Karpas-422 (cell line): ENCODE data around the gene FNDC3B. TPM values are rescaled to one million over a fixed set of nuclear protein-coding genes. Genes with fewer than 3 reads are reported as not detected.

Experiments used
- DNase-seq: peaks from one replicate; pipeline ENCODE4 v3.0.0-alpha.2; 2015
- H2AFZ ChIP-seq: fragments of 200-600 bp; sonication (generic); 2 replicates; pipeline ENCODE4 v1.6.1; 2014; ENCODE audit warnings: antibody characterized with exemption, low read length, mixed read lengths
- H3K27ac ChIP-seq: fragments of 200-600 bp; sonication (generic); 2 replicates; pipeline ENCODE4 v1.5.1; 2014; ENCODE audit warnings: mild to moderate bottlenecking, low read length, moderate library complexity
- H3K27me3 ChIP-seq: fragments of 200-600 bp; sonication (generic); 2 replicates; pipeline ENCODE4 v1.6.1; 2014; ENCODE audit warnings: low read length, mixed read lengths
- H3K36me3 ChIP-seq: fragments of 200-600 bp; sonication (generic); 2 replicates; pipeline ENCODE4 v1.6.1; 2014; ENCODE audit warnings: low read length, mixed read lengths; ENCODE audit not compliant: insufficient read depth
- H3K4me1 ChIP-seq: fragments of 200-600 bp; sonication (generic); 2 replicates; pipeline ENCODE4 v1.6.1; 2014; ENCODE audit warnings: mild to moderate bottlenecking, low read length, mixed read lengths
- H3K4me2 ChIP-seq: fragments of 200-600 bp; sonication (generic); 2 replicates; pipeline ENCODE4 v1.6.1; 2014; ENCODE audit warnings: low read length, low read depth, mild to moderate bottlenecking; ENCODE audit not compliant: poor library complexity, severe bottlenecking
- H3K4me3 ChIP-seq: fragments of 200-600 bp; sonication (generic); 2 replicates; pipeline ENCODE4 v1.5.1; 2014; ENCODE audit warnings: mild to moderate bottlenecking, antibody characterized with exemption, low read length, mixed read lengths
- H3K79me2 ChIP-seq: fragments of 200-600 bp; sonication (generic); 2 replicates; pipeline ENCODE4 v1.6.1; 2014; ENCODE audit warnings: mild to moderate bottlenecking, low read length, mixed read lengths
- H3K9ac ChIP-seq: fragments of 200-600 bp; sonication (generic); 2 replicates; pipeline ENCODE4 v1.6.0; 2014; ENCODE audit warnings: low read length
- H3K9me2 ChIP-seq: fragments of 200-600 bp; sonication (generic), shearing (Covaris generic); replicated peaks from 2 replicates; pipeline ENCODE4 v1.6.0; 2014; ENCODE audit warnings: mild to moderate bottlenecking, low read length, moderate library complexity; ENCODE audit not compliant: insufficient read depth
- H3K9me3 ChIP-seq: fragments of 300-700, 200-600 bp; sonication (generic); 2 replicates; pipeline ENCODE4 v1.6.1; 2014; ENCODE audit warnings: low read length, mixed read lengths
- H4K20me1 ChIP-seq: fragments of 200-600 bp; sonication (generic); 2 replicates; pipeline ENCODE4 v1.6.1; 2014; ENCODE audit warnings: mild to moderate bottlenecking, antibody characterized with exemption, low read length, low read depth; ENCODE audit not compliant: insufficient read depth
- total RNA-seq: library from RNA; depleted of rRNA; stranded (reverse); fragments of >200 nt; shearing (Covaris generic); gene quantifications from 2 replicates; pipeline ENCODE4 v1.2.3, GENCODE V29; 2014; ENCODE audit warnings: low replicate concordance

FNDC3B gene
- total RNA-seq, 1 experiment from 2014 or later, result 2.6 TPM

GRCh38 chr3:172084871-172085556, 45.6 kb downstream of the FNDC3B start:
- H3K9ac ChIP-seq, result no peak overlapping the region
- no peaks in the 10 kb centered on the region for H3K36me3 ChIP-seq
- H3K4me1 ChIP-seq, result no peaks in the 10 kb centered on the region
- no peaks in the 10 kb centered on the region for H4K20me1 ChIP-seq
- no peaks in the 10 kb centered on the region for H3K27me3 ChIP-seq
- no peak for DNase-seq
- no peak overlapping the region for H3K4me2 ChIP-seq
- H3K9me2 ChIP-seq, result no peaks in the 10 kb centered on the region
- H3K9me3 ChIP-seq, result no peaks in the 10 kb centered on the region
- no peak overlapping the region for H3K27ac ChIP-seq
- no peaks in the 10 kb centered on the region for H3K79me2 ChIP-seq
- H3K4me3 ChIP-seq, result no peak overlapping the region
- no peak overlapping the region for H2AFZ ChIP-seq

GRCh38 chr3:172085557-172085895, 46.1 kb downstream of the FNDC3B start:
- Histone ChIP-seq H3K79me2 (no peaks in the 10 kb centered on the region), H2AFZ (no peak overlapping the region), H3K9me3 (no peaks in the 10 kb centered on the region), H3K4me2 (no peak overlapping the region), H3K36me3 (no peaks in the 10 kb centered on the region), H4K20me1 (no peaks in the 10 kb centered on the region), H3K27ac (no peak overlapping the region), H3K9me2 (no peaks in the 10 kb centered on the region), H3K4me1 (no peaks in the 10 kb centered on the region), H3K4me3 (no peak overlapping the region), H3K9ac (no peak overlapping the region), H3K27me3 (no peaks in the 10 kb centered on the region)
- no peak for DNase-seq

- Histone ChIP-seq H3K4me2 (no peak overlapping the region), H3K9ac (no peak overlapping the region), H3K79me2 (no peaks in the 10 kb centered on the region), H3K27me3 (no peaks in the 10 kb centered on the region), H2AFZ (no peak overlapping the region), H3K27ac (no peak overlapping the region), H4K20me1 (no peaks in the 10 kb centered on the region), H3K4me1 (no peaks in the 10 kb centered on the region), H3K4me3 (no peak overlapping the region), H3K9me2 (no peaks in the 10 kb centered on the region), H3K9me3 (no peaks in the 10 kb centered on the region), H3K36me3 (no peaks in the 10 kb centered on the region)
- DNase-seq, result no peak
Measured at GRCh38 chr3:172086071-172086470, 46.7 kb downstream of the FNDC3B start.

GRCh38 chr3:172087198-172087597, 47.8 kb downstream of the FNDC3B start:
- H2AFZ ChIP-seq, result no peak overlapping the region
- 0 out of 2 replicates have a peak, but pooled peaks cover under 1% of the 10 kb centered on the region for H4K20me1 ChIP-seq
- no peaks in the 10 kb centered on the region for H3K9me2 ChIP-seq
- H3K4me3 ChIP-seq, result no peak overlapping the region
- no peak overlapping the region for H3K27ac ChIP-seq
- H3K36me3 ChIP-seq, result no peaks in the 10 kb centered on the region
- no peaks in the 10 kb centered on the region for H3K4me1 ChIP-seq
- no peak overlapping the region for H3K9ac ChIP-seq
- no peak for DNase-seq
- no peaks in the 10 kb centered on the region for H3K79me2 ChIP-seq
- H3K27me3 ChIP-seq, result no peaks in the 10 kb centered on the region
- H3K9me3 ChIP-seq, result no peaks in the 10 kb centered on the region
- H3K4me2 ChIP-seq, result no peak overlapping the region

- Histone ChIP-seq H3K9ac (no peak overlapping the region), H3K79me2 (no peaks in the 10 kb centered on the region), H4K20me1 (0 out of 2 replicates have a peak, but pooled peaks cover 3% of the 10 kb centered on the region), H3K27ac (no peak overlapping the region), H2AFZ (no peak overlapping the region), H3K36me3 (no peaks in the 10 kb centered on the region), H3K4me3 (no peak overlapping the region), H3K9me2 (no peaks in the 10 kb centered on the region), H3K27me3 (no peaks in the 10 kb centered on the region), H3K9me3 (no peaks in the 10 kb centered on the region), H3K4me1 (no peaks in the 10 kb centered on the region), H3K4me2 (no peak overlapping the region)
- DNase-seq, result no peak
Measured at GRCh38 chr3:172087602-172088580, 48.5 kb downstream of the FNDC3B start.

- H3K9me2 ChIP-seq, result no peaks in the 10 kb centered on the region
- no peak overlapping the region for H3K27ac ChIP-seq
- H3K36me3 ChIP-seq, result no peaks in the 10 kb centered on the region
- no peak overlapping the region for H3K4me3 ChIP-seq
- no peak overlapping the region for H3K9ac ChIP-seq
- H3K27me3 ChIP-seq, result no peaks in the 10 kb centered on the region
- H3K9me3 ChIP-seq, result no peaks in the 10 kb centered on the region
- H3K4me1 ChIP-seq, result no peaks in the 10 kb centered on the region
- H2AFZ ChIP-seq, result no peak overlapping the region
- H3K79me2 ChIP-seq, result no peaks in the 10 kb centered on the region
- H4K20me1 ChIP-seq, result 0 out of 2 replicates have a peak, but pooled peaks cover 3% of the 10 kb centered on the region
- H3K4me2 ChIP-seq, result no peak overlapping the region
- DNase-seq, result no peak
Measured at GRCh38 chr3:172089250-172089649, 49.9 kb downstream of the FNDC3B start.

- no peaks in the 10 kb centered on the region for H3K79me2 ChIP-seq
Measured at GRCh38 chr3:172090035-172090434, 50.7 kb downstream of the FNDC3B start.

GRCh38 chr3:172092658-172093057, 53.3 kb downstream of the FNDC3B start:
- H3K79me2 ChIP-seq, result no peaks in the 10 kb centered on the region

More at GRCh38 chr3:172090035-172090434, 50.7 kb downstream of the FNDC3B start:
- Histone ChIP-seq H3K9ac (no peak overlapping the region), H4K20me1 (0 out of 2 replicates have a peak, but pooled peaks cover 3% of the 10 kb centered on the region), H3K4me2 (no peak overlapping the region), H3K9me3 (no peaks in the 10 kb centered on the region), H2AFZ (no peak overlapping the region), H3K27ac (no peak overlapping the region), H3K4me1 (no peaks in the 10 kb centered on the region), H3K36me3 (no peaks in the 10 kb centered on the region), H3K4me3 (no peak overlapping the region), H3K27me3 (no peaks in the 10 kb centered on the region), H3K9me2 (no peaks in the 10 kb centered on the region)
- no peak for DNase-seq

More at GRCh38 chr3:172092658-172093057, 53.3 kb downstream of the FNDC3B start:
- Histone ChIP-seq H2AFZ (no peak overlapping the region), H3K9ac (no peak overlapping the region), H3K4me3 (no peak overlapping the region), H3K36me3 (no peaks in the 10 kb centered on the region), H3K4me1 (no peaks in the 10 kb centered on the region), H3K27me3 (no peaks in the 10 kb centered on the region), H3K9me3 (no peaks in the 10 kb centered on the region), H3K4me2 (no peak overlapping the region), H3K9me2 (no peaks in the 10 kb centered on the region), H4K20me1 (0 out of 2 replicates have a peak, but pooled peaks cover 3% of the 10 kb centered on the region), H3K27ac (no peak overlapping the region)
- no peak for DNase-seq
